Kidney epithelial cell (primary cell): ENCODE measurements around the gene XPC. TPM values are rescaled to one million over a fixed set of nuclear protein-coding genes. Genes with fewer than 3 reads are reported as not detected.

Experiments
- DNase-seq: peaks from one replicate; pipeline ENCODE4 v3.0.0-alpha.2; 2010; ENCODE audit warnings: low read depth
- H3K27me3 ChIP-seq: 2 replicates; pipeline ENCODE4 v1.6.0; 2011; ENCODE audit warnings: low read length; ENCODE audit not compliant: control insufficient read depth, insufficient read depth
- H3K36me3 ChIP-seq: 2 replicates; pipeline ENCODE4 v1.5.1; 2011; ENCODE audit warnings: low read length; ENCODE audit not compliant: control insufficient read depth, insufficient read depth
- H3K4me3 ChIP-seq: 2 replicates; pipeline ENCODE4 v1.5.1; 2011; ENCODE audit warnings: low read depth, mild to moderate bottlenecking, control low read depth, low read length
- CTCF ChIP-seq: IDR thresholded peaks from 2 replicates; pipeline ENCODE4 v1.5.1; 2011; ENCODE audit warnings: mild to moderate bottlenecking, moderate library complexity, low read length, control low read depth, inconsistent platforms; ENCODE audit not compliant: insufficient read depth, poor library complexity, severe bottlenecking
- total RNA-seq: library from RNA; depleted of rRNA; stranded (reverse); fragments of >200 nt; gene quantifications from 2 replicates; pipeline ENCODE4 v1.2.3, GENCODE V29; 2015

Gene XPC
- total RNA-seq, 1 donor from 2014 or later, result 34.9 TPM

- no peaks in the 10 kb centered on the region for H3K36me3 ChIP-seq
- no peak for DNase-seq
- no peak for TF ChIP-seq CTCF
- no peaks in the 10 kb centered on the region for H3K27me3 ChIP-seq
- no peak overlapping the region for H3K4me3 ChIP-seq
Observed at GRCh38 chr3:14214764-14215163, 36.4 kb upstream of the XPC start.

GRCh38 chr3:14213066-14213774, 34.8 kb upstream of the XPC start:
- no peak for TF ChIP-seq CTCF
- no peak overlapping the region for H3K4me3 ChIP-seq
- no peak for DNase-seq
- H3K27me3 ChIP-seq, result no peaks in the 10 kb centered on the region
- H3K36me3 ChIP-seq, result no peaks in the 10 kb centered on the region

- no peak for TF ChIP-seq CTCF
- no peak for DNase-seq
- Histone ChIP-seq H3K27me3 (no peaks in the 10 kb centered on the region), H3K4me3 (no peak overlapping the region), H3K36me3 (no peaks in the 10 kb centered on the region)
Observed at GRCh38 chr3:14212032-14212431, 33.6 kb upstream of the XPC start.

GRCh38 chr3:14211621-14212020, 33.2 kb upstream of the XPC start:
- Histone ChIP-seq H3K36me3 (no peaks in the 10 kb centered on the region), H3K4me3 (no peak overlapping the region), H3K27me3 (no peaks in the 10 kb centered on the region)
- no peak for TF ChIP-seq CTCF
- no peak for DNase-seq

- H3K4me3 ChIP-seq, result no peak overlapping the region
- H3K36me3 ChIP-seq, result no peaks in the 10 kb centered on the region
- DNase-seq, result peak; percentile 70
- no peaks in the 10 kb centered on the region for H3K27me3 ChIP-seq
- TF ChIP-seq CTCF, result no peak
Observed at GRCh38 chr3:14210843-14211594, 32.6 kb upstream of the XPC start.

- no peaks in the 10 kb centered on the region for H3K27me3 ChIP-seq
- no peak for TF ChIP-seq CTCF
- H3K36me3 ChIP-seq, result no peaks in the 10 kb centered on the region
- no peak overlapping the region for H3K4me3 ChIP-seq
- DNase-seq, result no peak
Observed at GRCh38 chr3:14210290-14210688, 31.9 kb upstream of the XPC start.
